ENCODE measurements around the gene SUSD4.

The SUSD4 gene

DNA sequence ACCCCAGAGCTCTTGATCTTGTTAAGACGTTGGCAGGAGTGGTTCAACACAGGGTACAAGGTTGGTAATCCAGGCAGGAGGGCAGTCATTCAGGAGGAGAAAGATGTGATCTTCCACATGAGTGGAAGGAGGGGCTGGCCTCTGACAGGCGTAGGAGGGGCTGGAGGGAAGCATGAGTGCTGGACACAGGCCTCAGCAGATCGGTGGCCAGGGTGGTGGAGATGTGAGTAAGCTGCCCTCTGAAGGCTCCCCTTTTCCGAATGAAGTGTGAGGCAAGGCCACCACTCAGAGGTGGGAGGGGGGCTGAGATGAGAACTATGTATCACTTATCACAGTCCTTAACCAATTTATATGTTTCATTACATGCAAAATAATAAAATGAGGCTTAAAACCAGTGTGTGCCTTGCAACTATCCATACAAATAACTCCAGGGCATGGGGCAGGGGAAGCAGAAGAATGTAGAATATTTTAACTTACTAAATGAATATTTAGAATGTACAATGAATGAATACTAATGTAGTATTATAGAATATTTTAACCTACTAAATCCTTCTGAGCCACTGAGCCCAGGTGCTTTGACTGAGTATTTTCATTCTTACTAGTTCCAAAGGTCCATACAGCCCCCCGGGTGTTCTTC is 117.4 kb downstream of the SUSD4 start:
- no peak for DNase-seq

DNA sequence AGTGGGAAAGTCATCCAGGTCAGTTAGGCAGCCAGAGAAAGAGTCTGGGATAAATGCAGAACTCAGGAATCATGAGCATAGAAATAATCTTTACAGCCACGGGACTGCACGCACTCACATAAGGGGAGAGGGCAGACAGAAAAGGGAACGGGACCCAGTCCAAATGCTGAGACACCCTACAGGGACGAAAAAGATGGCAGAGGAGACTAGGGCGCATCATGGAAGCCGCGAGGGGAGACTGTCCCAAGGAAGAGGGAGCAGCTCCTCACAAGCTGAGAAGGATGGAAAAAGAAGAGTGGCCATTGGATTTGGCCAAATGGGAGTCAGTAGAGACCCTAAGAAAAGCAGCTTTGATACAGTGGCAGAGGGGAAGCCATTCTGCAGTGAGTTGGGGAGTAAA is 118.0 kb downstream of the SUSD4 start:
- no peak for DNase-seq

DNA sequence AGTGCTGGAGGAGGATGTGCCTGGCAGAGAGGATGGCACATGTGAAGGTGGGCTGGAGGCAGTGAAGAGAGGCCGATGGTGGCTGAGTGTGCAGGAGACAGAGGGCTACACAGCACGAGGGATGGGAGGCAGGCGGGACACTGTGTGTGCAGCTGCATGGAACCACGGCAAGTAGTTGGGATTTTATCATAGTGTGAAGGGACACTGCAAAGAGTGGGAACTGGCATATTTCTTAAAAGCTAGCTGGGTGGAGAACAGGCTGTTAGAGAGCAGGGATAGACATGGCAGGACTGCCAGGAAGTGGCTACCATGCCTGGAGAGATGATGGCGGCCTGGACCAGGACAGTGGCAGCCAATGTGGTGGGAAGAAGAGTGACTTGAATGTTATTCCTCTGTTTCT is 118.6 kb downstream of the SUSD4 start:
- DNase-seq: no peak

DNA sequence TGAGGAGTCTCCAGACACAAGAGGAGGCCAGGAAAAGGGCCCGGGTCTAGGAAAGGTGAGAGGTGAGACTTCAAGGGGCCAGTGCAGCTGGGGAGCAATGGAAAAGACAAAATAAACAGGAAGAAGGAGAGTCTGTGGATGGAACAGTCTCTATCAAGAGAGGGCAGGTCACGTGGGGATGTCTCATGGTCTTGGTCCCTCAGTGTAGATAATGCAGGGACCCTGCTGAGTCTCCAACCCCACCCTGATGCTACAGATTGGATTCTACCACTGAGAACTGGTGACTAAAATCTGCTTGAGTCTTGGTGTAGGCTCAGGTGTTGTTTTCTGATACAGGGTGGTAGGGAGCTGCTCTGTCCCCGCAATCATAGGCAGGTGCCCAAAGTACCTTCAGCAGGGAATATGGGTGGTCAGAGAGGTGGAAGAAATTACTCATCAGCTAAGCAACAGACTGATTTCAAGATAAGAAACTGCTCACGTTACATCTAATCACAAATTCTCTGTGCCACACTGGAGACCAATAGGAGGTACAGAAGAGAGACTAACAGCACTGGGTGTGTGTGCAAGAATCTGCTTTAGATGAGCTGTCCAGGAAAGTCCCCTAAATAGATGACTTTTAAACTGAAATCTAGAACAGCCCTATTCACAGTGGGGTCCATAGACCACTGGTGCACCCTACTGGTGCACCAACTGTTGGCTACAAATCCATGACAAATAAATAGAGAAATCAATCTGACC is 119.4 kb downstream of the SUSD4 start:
- DNase-seq: no peak

DNA sequence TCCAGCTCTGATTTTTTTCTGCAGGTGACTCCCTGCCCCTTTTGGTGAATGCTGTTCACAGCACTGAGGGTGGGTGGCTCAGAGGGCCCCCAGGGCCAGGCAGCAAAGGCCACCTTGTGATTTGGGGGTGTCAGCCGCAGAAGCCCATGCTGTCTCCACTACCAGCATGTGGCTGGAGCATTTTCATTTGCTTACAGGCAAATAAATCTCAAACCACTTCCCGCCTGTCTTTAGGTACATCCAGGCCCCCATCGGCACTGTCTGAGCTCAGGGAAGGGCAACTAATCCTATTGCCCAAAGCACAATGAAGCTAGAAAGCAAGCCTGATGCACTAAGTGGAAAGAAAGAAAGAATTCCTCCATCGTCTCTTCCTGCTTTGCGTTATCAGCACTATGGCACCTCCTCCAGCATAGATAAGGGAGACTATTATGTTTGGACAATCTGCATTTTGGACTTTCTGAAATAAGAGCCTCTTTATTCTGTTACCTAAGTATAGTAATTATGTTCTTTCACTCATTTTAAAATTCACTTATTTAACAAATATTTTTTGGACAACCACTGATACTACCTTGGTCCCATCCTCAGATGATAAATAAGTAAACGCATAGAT is 120.4 kb downstream of the SUSD4 start:
- DNase-seq: no peak

DNA sequence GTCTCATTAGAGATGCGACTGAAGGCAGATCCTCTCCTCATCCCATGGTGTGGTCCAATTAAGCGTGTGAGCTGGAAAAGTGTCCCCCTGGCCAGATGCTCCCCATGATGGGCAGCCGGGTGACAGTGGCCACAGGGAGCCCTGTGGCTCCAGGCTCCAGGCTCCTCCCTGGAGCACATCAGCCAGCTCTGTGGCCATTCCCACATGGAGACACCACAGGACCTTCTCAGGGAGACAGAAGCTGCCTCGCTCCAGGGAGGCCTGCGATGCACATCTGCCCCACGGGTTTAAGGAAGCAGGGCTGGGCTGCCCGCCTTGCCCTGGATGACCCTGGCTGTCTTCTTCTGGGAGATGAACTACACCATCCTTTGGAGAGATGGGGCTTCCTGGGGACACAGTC is 121.0 kb downstream of the SUSD4 start:
- DNase-seq: no peak

DNA sequence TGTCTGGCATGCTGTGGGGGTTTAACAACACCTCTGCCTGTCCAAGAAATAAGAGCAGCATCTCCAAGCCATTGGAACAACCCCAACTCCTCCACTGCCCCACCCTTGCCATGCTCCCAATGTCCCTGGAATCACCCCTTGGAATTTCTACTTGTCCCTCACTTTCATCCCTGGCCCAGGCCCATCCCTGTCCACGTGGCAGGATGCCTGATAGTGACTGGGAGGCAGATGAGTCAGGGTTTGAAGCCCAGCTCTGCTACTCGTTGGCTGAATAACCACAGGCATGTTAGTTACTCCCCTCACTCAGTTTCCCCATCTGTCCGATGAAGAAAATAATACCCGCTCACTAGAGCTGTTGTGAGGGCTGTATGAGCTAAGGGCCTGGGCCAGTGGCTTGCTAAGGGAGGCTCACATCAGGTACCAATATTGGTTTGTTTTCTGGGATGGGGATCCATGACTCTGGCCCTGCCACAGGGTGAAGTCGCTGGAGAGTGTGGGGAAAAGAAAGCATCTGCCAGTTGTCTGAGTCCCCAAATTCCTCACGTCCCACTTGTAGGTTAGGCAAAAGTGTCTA is 121.5 kb downstream of the SUSD4 start:
- no peak for DNase-seq

DNA sequence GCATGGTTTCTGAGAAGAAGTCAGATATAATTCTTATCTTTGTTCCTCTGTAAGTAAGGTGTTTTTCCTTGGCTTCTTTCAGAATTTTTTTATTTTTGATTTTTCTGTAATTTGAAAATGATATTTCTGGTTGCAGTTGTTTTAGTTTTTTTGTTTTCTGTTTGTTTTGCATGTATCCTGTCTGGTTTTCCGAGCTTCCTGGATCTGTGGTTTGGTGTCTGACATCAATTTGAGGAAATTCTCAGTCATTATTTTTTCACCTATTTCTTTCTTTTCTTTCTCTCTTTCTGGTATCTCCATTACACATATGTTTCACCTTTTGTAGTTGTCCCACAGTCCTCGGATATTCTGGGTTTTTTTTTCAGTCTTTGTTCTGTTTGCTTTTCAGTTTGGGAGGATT is 123.9 kb downstream of the SUSD4 start:
- no peak for DNase-seq

DNA sequence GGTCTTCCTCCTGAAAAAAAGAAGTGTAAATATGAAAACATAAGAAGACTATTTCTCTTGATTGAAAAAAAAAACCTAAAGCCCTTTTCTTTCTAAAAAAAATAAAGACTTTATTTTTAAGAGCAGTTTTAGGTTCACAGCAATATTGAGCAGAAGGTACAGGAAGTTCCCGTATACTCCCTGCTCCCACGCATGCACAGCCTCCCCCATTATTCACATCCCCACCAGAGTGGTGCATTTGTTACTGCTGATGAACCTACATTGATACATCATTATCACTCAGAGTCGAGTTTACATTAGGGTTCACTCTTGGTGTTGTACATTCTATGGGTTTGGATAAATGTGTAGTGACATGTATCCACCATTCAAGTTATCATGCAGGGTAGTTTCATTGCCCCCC is 128.9 kb downstream of the SUSD4 start:
- no peak for DNase-seq

DNA sequence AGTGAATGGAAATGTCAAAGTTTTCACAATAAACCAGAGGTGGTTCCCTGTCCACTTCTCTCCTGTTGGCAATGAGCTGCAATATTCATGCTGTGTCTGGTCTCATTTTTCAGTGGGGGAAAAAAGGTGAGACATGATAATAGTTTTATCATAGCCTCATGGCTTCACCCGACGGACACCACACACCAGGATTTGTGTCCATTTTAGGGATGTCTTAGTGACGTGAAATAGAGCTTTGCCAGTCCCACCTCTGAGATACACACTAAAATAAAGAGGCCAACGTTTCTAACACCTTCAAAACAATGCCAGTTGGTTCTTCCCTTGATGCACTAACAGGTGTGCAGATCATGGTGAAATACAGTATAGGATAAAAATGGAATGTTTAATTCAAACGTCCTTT is 129.4 kb downstream of the SUSD4 start:
- no peak for DNase-seq

DNA sequence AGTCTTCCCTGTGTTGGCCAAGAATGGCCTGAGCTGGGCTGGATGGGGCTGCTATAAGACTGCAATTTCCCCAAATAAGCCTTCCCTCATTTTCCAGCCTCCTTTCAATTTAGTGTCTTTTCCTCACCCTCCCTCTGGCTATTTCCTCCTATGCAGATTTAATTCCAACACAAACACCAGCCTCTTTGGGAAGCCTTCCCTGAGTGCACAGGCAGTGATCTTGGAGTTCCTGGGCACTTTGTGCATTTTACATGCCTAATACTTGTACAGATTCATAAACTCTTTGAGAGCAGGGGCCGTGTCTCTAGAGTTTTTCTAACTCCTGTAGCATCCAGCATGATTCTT is 129.8 kb downstream of the SUSD4 start:
- DNase-seq: no peak

DNA sequence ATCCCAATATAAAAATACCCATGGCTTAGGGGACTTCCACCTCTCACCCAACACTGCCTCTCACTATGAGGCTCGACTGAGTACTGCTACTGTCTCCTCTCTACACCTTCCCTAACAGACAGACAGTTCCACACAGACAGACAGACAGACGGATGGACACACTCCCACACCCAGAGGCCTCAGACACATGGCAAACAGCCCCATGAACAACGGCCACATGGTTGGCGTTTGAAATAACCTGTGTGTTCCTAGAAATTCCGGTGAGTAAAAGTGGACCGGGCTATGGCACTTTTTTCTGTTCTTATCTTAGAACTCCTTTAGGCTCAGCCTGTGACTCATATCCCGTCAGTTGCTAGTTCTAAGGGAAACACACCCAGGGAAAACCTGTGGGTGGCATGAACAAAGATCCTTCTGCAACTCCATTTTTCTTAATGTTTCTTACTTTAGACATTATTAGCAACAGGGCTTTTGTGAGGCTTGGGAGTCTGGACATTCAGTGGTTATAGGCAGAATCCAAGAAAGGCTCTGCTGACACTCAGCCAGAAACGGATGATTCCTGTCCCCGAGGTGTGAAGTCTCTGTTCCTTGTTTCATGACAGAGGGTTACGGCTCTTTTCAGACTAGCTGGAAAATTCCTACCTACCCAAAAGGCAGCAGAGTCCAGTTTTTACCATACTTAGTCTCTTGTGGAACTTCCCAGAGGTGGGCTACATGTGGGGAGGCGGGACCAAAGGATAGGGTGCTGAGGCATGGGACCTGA is 130.4 kb downstream of the SUSD4 start:
- no peak for DNase-seq

DNA sequence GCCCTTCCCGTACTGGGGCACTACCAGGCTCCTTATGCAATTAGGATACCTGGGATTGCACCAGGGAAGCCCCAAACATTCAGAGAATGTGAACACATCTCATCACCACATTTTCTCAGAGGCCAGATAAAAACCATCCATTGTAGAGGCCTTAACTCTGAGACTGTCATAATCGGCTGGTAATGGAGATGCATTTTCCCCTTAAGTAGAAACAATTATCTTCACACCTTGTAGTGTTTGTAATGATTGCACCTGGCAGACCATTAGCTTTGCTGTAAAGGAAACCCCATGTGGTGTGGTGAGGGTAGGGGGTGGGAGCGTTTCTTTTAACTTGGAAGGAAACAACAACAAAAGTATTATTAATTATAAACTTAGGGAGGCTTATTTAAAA is 131.0 kb downstream of the SUSD4 start:
- no peak for DNase-seq

DNA sequence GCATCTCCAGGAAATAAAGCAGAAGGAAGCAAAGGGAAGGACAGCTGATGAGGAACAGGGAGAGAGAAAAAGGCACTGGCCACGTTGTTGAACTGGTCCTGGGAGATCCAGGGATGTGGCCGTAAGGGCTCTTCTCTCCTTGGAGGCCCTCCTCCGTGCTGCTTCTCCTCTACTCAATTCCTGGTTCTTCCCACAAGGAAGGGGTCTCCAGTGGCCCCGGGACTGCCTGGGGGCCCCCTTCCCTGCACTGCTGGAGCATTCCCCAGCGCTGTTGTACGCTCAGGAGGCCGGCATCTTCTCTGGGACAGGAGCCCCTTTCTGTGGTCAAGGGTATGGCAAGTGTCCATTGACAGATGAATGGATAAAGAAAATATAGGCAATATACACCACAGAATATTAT is 132.4 kb downstream of the SUSD4 start:
- DNase-seq: no peak

DNA sequence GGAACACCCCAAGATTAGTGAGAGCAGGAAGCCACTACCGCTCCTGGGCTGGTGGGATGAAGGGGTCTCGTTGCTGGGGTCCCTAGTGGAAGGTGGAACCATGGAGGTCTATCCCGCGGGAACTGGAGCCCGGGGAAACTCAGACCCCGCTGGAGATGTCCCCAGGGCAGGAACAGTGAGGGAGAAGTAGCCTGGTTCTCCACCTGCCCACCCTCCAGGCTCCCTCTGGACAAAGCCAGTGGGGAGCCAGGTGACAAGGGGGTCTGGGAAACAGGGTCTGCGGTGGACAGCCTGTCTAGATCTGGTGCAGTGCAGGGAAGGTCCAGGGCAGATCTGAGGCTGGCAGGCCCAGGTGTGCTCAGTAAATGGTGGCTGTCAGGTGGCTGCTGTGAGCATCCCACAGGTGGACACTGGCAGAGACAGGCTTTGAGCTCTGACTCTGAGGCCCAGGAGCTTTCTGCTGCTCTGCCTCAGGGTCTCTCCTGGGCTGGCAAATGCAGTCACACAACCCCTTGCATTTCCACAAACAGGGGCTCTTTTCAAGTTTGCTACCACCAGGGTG is 132.9 kb downstream of the SUSD4 start:
- DNase-seq: no peak

DNA sequence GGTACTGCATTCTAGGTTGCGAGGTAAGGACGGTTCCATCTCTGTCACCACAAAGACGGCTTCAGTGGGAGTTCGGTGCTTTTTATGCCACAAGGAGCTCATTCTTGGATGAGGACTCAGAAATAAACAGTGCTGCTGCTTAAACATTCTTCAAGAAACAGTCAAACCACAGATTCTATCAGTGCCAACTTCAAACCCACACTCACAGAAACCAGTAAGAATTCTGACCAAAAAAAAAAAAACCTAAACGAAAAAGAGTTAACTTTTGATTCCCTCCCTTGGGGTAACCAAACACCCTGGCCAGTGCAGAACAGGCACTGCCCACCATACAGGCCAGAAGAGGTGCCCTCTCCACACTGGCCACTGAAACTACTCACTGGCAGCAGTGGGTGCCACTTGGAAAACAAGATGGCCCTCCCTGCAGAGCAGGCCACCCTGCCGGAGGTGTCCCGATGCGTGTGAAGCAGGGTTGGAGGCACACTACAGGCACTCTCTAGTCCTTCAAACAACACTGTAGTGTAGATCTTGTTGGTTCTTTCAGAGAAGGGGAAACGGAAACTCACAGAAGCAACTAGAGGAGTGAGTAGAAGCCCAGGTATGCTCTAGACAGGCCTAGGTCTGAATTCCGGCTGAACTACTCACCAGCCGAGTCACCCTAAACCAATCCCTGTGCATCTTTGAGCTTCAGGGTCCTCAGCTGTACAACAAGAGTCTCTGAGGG is 133.7 kb downstream of the SUSD4 start:
- no peak for DNase-seq

DNA sequence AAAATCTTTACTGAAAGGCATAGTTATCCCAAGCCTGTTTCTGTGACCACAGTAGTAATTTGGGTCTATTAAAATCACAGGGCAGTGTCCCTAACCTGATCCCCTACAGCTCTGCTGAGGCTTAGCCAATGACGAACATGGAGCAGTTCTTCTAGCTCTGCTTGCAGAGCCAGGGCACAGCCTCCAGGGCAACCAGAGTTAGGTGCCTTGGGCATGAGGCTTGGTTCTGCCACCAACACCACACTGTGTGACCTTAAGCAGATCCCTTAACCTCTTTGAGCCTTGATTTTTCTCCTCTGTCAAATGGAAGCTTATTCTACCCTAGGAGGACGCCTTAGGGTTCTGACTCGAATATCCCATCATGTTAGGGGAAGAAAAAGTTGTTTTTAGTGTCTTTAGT is 134.2 kb downstream of the SUSD4 start:
- no peak for DNase-seq

DNA sequence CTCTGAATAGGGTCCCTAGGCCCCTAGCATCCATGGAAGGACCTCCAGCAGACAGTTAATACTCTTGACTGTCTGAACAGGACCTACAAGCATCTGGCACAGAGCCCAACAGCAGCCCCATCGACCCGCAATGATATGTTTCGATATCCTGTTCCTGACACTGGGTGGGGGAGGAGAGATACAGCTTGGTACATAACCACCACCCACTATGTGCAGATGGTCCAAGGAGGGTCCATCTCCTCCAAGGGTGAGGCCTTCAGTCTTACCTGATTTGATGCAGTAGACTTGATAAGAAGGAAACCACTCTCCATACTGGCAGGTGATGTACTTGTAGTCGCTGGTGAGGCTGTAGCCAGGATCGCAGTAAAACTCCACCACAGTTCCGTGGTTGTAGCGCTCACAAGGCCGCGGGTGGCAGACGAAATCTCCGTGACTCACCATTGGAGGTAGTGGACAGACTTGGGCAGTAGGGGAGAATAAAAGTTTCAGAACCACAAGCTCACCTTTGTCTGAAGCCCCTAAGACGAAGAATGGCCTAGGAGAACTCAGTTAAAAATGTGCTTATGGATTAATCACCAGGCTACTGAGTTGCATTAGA is 134.9 kb downstream of the SUSD4 start:
- no peak for DNase-seq

DNA sequence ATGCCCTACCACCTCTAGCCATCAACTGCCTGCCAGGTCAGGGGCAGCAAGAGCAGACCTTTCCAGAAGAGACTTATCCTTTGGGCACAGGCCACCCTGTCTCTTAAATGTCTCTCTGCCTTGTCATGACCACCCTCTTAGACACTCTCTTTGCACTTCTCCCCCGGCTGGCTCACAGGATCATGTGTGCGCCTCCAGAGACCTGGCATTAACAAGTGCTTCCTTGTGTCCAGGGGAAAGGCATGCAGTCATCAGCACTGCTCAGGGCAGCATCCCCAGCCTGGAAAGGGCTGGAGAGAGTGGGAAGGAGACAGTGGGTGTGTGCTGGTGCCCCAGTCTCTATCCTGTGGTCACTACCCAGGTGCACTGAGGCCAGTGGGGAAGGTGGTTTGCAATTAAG is 135.8 kb downstream of the SUSD4 start:
- DNase-seq: no peak

DNA sequence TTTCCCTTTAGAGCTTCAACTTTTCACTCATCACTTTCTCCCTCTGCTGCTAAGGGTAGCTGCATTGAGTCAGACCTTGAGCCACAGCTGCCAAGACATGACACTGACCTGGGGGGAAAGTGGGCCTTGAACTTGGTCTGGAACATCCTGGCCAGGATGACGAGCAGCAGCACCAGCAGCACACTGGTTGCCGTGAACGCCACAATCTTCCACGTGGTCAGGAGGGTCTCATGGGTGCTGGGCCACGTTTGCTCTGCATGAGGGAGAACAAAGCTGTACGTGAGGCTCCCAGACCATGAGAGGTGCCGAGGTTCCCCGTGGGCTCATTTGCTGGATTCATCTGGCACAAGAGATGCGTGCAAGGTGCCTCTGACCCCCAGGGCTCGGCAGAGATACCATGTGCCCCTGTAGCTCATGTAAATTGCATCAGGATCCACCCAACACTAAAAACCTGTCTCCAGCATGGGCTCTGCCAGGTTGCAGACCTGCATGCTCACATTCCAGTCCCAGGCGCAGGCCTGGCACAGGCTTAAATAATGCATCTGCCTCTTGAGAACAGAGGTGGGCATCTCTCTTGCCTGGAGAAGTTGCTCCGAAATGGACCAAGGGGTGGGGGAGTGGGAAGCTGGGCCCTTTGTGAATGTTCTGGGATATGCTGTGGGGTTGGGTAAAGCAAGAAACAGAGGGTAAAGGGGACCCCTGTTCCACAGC is 136.3 kb downstream of the SUSD4 start:
- DNase-seq: no peak

DNA sequence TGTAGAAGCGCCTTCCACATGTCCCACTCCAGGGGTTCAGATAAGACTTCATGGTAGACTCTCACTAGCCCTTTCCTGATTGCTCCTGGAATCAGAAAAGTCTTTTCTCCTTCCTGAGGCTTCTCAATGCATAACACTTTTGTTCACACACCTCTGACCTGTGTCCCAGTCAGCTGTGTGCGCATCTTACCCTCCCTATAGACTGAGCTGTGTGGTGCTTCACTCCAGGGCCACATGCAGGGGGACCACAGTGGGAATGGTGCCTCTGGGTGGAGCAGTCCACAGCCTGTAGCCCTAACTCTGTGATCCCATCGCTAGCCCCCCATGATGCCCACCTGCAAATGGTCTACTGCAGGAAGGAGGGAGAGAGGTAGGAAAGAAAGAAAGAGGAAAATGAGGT is 136.9 kb downstream of the SUSD4 start:
- no peak for DNase-seq

Data from activated CD4-positive, alpha-beta T cell treated with anti-CD3 and anti-CD28 coated beads, Interleukin-2, amount 50 U/mL, for 1 hour (primary cell).